ENCODE data around the gene TSPAN19. TPM values are rescaled to one million over a fixed set of nuclear protein-coding genes. Genes with fewer than 3 reads are reported as not detected.

The TSPAN19 gene
- total RNA-seq, 1 experiment from 2014 or later, result not detected

- CTCF ChIA-PET, result interaction anchor here (1.7 kb wide), 1 partner anchor 184 kb away, joined by 6 read pairs; no protein-coding TSS in a partner anchor
- Mint-ChIP-seq H3K27me3 (ENCODE audit: low read depth) (peaks cover 3% of the 10 kb centered on the region; the same call in 1 of the 2 replicates), H3K4me3 (no peak overlapping the region), H3K36me3 (no peaks in the 10 kb centered on the region), H3K4me1 (no peaks in the 10 kb centered on the region), H3K9me3 (no peaks in the 10 kb centered on the region), H3K27ac (no peak overlapping the region)
- no peak for DNase-seq (ENCODE audit: low spot score)
- ATAC-seq, result no peak
- TF ChIP-seq CREM (CRISPR knock-in tag; IDR thresholded peaks at IDR 0.05) (no peak), RELA (CRISPR knock-in tag; IDR thresholded peaks at IDR 0.05; ENCODE audit: borderline replicate concordance) (no peak), SOX15 (CRISPR knock-in tag; IDR thresholded peaks at IDR 0.05) (no peak), ZNF423 (CRISPR knock-in tag; IDR thresholded peaks at IDR 0.05) (no peak), IRF2 (CRISPR knock-in tag; IDR thresholded peaks at IDR 0.05; ENCODE audit: borderline replicate concordance, low read depth) (no peak), GTF2I (CRISPR knock-in tag; conservative IDR thresholded peaks at IDR 0.05) (no peak), MYBL2 (CRISPR knock-in tag; IDR thresholded peaks at IDR 0.05) (no peak), ZNF532 (CRISPR knock-in tag; IDR thresholded peaks at IDR 0.05; ENCODE audit: borderline replicate concordance) (no peak), OVOL2 (CRISPR knock-in tag; IDR thresholded peaks at IDR 0.05; ENCODE audit: borderline replicate concordance) (no peak), KAT7 (CRISPR knock-in tag; IDR thresholded peaks at IDR 0.05; ENCODE audit: borderline replicate concordance) (no peak), CTCF (IDR thresholded peaks at IDR 0.05) (no peak), E2F1 (CRISPR knock-in tag; IDR thresholded peaks at IDR 0.05) (no peak), CREB1 (CRISPR knock-in tag; IDR thresholded peaks at IDR 0.05) (no peak), NR2C2 (CRISPR knock-in tag; IDR thresholded peaks at IDR 0.05) (no peak), ZNF317 (CRISPR knock-in tag; IDR thresholded peaks at IDR 0.05; ENCODE audit: borderline replicate concordance, low read depth) (no peak), SP1 (CRISPR knock-in tag; conservative IDR thresholded peaks at IDR 0.05) (no peak), PRDM15 (CRISPR knock-in tag; IDR thresholded peaks at IDR 0.05) (no peak), FOXK1 (CRISPR knock-in tag; IDR thresholded peaks at IDR 0.05) (no peak)
- TF ChIP-seq, protein P1, sequence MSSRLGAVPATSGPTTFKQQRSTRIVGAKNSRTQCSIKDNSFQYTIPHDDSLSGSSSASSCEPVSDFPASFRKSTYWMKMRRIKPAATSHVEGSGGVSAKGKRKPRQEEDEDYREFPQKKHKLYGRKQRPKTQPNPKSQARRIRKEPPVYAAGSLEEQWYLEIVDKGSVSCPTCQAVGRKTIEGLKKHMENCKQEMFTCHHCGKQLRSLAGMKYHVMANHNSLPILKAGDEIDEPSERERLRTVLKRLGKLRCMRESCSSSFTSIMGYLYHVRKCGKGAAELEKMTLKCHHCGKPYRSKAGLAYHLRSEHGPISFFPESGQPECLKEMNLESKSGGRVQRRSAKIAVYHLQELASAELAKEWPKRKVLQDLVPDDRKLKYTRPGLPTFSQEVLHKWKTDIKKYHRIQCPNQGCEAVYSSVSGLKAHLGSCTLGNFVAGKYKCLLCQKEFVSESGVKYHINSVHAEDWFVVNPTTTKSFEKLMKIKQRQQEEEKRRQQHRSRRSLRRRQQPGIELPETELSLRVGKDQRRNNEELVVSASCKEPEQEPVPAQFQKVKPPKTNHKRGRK (CRISPR knock-in tag; IDR thresholded peaks at IDR 0.05; ENCODE audit: borderline replicate concordance), result no peak
- TF ChIP-seq, protein P2, sequence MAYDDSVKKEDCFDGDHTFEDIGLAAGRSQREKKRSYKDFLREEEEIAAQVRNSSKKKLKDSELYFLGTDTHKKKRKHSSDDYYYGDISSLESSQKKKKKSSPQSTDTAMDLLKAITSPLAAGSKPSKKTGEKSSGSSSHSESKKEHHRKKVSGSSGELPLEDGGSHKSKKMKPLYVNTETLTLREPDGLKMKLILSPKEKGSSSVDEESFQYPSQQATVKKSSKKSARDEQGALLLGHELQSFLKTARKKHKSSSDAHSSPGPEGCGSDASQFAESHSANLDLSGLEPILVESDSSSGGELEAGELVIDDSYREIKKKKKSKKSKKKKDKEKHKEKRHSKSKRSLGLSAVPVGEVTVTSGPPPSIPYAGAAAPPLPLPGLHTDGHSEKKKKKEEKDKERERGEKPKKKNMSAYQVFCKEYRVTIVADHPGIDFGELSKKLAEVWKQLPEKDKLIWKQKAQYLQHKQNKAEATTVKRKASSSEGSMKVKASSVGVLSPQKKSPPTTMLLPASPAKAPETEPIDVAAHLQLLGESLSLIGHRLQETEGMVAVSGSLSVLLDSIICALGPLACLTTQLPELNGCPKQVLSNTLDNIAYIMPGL (CRISPR knock-in tag; IDR thresholded peaks at IDR 0.05), result no peak
- POLR2A ChIA-PET, result no interaction called here
Measured at GRCh38 chr12:85058339-85058738, 22.3 kb upstream of the TSPAN19 start.
